Urothelium cell line (cell line): ENCODE data around the gene BCL2L13.

Experiments used
- DNase-seq: peaks from one replicate; pipeline ENCODE4 v3.0.0; 2011; ENCODE audit warnings: low spot score, mixed read lengths
- FAIRE-seq: peaks from 2 replicates; lab custom pipeline; 2011; peaks lifted over from hg19 to GRCh38; lab: Jason Lieb, UNC

Gene BCL2L13

GRCh38 chr22:17725500-17725796, 86.9 kb downstream of the BCL2L13 start:
- FAIRE-seq (no peak), DNase-seq (no peak)

GRCh38 chr22:17726006-17726927, 87.7 kb downstream of the BCL2L13 start:
- FAIRE-seq (no peak), DNase-seq (no peak)

GRCh38 chr22:17726928-17727897, 88.7 kb downstream of the BCL2L13 start:
- FAIRE-seq (no peak), DNase-seq (no peak)

GRCh38 chr22:17728786-17729185, 90.2 kb downstream of the BCL2L13 start:
- DNase-seq (no peak), FAIRE-seq (no peak)

GRCh38 chr22:17729561-17729960, 91.0 kb downstream of the BCL2L13 start:
- FAIRE-seq: no peak
- DNase-seq: no peak

GRCh38 chr22:17732251-17732854, 93.8 kb downstream of the BCL2L13 start:
- DNase-seq (no peak), FAIRE-seq (no peak)

- DNase-seq (no peak), FAIRE-seq (no peak)
These were observed 94.9 kb downstream of the BCL2L13 start for GRCh38 chr22:17733466-17733865.

- DNase-seq: no peak
- no peak for FAIRE-seq
These were observed 95.6 kb downstream of the BCL2L13 start for GRCh38 chr22:17734187-17734586.

GRCh38 chr22:17738386-17739128, 100.0 kb downstream of the BCL2L13 start:
- DNase-seq (no peak), FAIRE-seq (no peak)

GRCh38 chr22:17739196-17739975, 100.8 kb downstream of the BCL2L13 start:
- FAIRE-seq: no peak
- no peak for DNase-seq

- no peak for DNase-seq
- FAIRE-seq: no peak
These were observed 103.4 kb downstream of the BCL2L13 start for GRCh38 chr22:17741866-17742526.

- DNase-seq: peak; percentile 78
These were observed 104.0 kb downstream of the BCL2L13 start for GRCh38 chr22:17742527-17742902.

GRCh38 chr22:17743661-17744411, 105.3 kb downstream of the BCL2L13 start:
- DNase-seq (no peak), FAIRE-seq (no peak)

More at GRCh38 chr22:17742527-17742902, 104.0 kb downstream of the BCL2L13 start:
- FAIRE-seq: no peak

GRCh38 chr22:17744430-17744829, 105.9 kb downstream of the BCL2L13 start:
- no peak for DNase-seq
- no peak for FAIRE-seq

GRCh38 chr22:17746916-17747315, 108.4 kb downstream of the BCL2L13 start:
- no peak for FAIRE-seq

GRCh38 chr22:17748555-17749353, 110.2 kb downstream of the BCL2L13 start:
- DNase-seq (no peak), FAIRE-seq (no peak)

More at GRCh38 chr22:17746916-17747315, 108.4 kb downstream of the BCL2L13 start:
- no peak for DNase-seq

GRCh38 chr22:17749605-17750395, 111.2 kb downstream of the BCL2L13 start:
- no peak for DNase-seq
- FAIRE-seq: no peak
